Measurements from ENCODE around the gene KLHL11.

DNA sequence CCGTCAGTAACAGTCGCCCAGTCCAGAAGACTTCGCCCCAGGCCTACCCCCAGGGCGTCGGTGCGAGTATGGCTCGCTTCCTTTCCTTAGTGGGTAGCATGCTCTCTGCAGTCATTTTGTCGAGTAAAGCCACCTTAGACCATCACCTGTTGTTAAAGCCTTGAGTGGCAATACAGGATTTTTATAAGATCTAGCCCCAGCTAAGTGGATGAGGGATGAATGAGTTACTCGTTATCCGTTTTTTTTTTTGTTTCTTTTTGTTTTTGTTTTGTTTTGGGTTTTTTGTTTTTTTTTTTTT lies 322 bp upstream of the KLHL11 start:
- TF ChIP-seq CTCF (IDR thresholded peaks at IDR 0.05 in 2 of 3, conservative IDR thresholded peaks at IDR 0.05 in 1 of 3; ENCODE audit: control insufficient read depth in 2 of 3, extremely low read depth in 1 of 3, insufficient read depth in 1 of 3, low read depth in 3 of 3, low read length in 3 of 3) (no peak), POLR2AphosphoS5 (IDR thresholded peaks at IDR 0.05; ENCODE audit: low read length) (peak; percentile 12; the same call in 1 of the 2 replicates), TAF1 (IDR thresholded peaks at IDR 0.05; ENCODE audit: borderline replicate concordance, low read depth, low read length) (no peak), POLR2A (IDR thresholded peaks at IDR 0.05; ENCODE audit: low read depth, low read length) (no peak), SMC3 (IDR thresholded peaks at IDR 0.05; ENCODE audit: borderline replicate concordance, low read length) (no peak), USF1 (IDR thresholded peaks at IDR 0.05; ENCODE audit: borderline replicate concordance, extremely low read length, insufficient read depth, low read depth, low read length) (no peak), SUZ12 (IDR thresholded peaks at IDR 0.05; ENCODE audit: unreplicated experiment) (no peak)
